HG03280 (cell line): Measurements from ENCODE around the gene MYORG.
"Not testable (repeated sequence)": the region's sequence is repeated elsewhere in the genome, so short reads cannot be mapped to it uniquely, and the experiment has no call there.

Experiments used
- ATAC-seq: cut with Tn5 transposase; IDR thresholded peaks from one replicate; pipeline ENCODE4 v1.9.1; 2021; ENCODE audit warnings: mild to moderate bottlenecking, moderate library complexity; ENCODE audit not compliant: unreplicated experiment

MYORG gene

DNA sequence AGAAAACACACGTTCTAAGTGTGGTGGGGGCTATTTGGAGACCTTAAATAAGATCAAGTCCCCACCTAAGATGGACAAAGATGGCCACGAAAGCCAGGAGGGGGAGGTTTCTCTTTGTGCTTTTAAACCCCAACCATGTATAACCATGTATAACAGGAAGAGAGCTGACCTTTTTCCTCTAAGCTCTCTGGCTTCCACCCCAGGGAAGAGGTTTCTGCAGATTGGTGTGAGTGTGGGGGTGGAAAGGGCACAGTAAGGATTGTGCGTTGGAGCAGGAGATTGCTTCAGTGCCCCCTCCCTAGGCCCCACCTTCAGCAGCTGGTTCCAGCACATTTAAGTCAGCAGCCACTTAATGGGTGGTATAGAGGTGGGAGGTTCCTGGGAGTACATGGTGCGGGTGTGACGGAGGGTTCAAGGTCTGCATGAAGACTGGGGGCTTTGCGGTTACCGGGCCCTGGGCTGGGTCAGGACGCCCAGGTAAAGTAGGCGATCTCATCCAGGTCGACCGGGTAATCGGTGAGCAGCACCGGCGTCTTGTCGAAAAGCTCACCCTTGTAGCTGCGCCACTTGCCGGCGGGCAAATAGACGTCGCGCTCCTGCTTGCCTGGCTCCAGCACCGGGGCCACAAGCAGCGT, 6.2 kb downstream of the MYORG start:
- ATAC-seq, result no peak

DNA sequence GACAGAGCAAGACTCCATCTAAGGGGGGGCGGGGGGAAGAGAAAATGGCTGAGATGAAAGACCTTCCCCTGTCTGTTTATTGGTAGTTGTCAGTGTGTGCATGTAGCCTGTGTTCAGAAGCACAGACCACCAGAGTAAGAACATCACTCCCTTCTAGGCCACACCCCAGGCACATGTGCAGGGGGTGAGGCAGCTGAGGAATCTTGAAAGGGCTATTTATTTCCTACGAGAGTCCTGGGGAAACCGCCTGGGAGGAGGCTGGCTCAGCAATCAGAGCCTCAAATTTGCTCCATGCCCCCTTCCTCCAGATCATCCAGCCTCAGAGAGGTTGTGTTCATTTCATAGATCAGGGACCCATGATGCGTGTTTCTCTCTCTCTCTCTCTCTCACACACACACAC, 7.1 kb downstream of the MYORG start:
- ATAC-seq, result no peak

DNA sequence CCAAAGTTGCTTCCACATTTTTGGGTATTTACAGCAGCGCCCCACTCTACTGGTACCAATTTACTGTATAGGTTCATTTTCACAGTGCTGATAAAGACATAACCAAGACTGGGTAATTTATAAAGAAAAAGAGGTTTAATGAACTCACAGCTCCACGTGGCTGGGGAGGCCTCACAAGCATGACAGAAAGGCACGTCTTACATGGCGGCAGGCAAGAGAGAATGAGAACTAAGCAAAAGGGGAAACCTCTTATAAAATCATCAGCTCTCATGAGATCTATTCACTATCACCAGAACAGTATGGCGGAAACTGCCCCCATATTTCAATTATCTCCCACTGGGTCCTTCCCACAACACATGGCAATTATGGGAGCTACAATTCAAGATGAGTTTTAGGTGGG, 7.9 kb downstream of the MYORG start:
- ATAC-seq, result not testable (repeated sequence)

DNA sequence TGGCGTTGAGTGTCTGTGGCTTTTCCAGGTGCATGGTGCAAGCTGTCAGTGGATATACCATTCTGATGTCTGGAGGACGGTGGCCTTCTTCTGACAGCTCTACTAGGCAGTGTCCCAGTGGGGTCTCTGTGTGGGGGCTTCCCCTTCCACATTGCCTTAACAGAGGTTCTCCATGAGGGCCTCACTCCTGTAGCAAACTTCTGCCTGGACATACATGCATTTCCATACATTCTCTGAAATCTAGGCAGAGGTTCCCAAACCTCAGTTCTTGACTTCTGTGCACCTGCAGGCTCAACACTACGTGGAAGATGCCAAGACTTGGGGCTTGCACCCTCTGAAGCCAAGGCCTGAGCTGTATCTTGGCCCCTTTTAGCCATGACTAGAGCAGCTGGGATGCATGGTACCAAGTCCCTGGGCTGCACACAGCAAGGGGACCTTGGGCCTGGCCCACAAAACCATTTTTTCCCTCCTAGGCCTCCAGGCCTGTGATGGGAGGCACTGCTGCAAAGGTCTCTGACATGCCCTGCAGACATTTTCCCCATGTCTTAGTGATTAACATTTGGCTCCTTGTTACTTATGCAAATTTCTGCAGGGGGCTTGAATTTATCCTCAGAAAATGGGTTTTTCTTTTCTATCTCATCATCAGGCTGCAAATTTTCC, 8.8 kb downstream of the MYORG start:
- not testable (repeated sequence) for ATAC-seq

DNA sequence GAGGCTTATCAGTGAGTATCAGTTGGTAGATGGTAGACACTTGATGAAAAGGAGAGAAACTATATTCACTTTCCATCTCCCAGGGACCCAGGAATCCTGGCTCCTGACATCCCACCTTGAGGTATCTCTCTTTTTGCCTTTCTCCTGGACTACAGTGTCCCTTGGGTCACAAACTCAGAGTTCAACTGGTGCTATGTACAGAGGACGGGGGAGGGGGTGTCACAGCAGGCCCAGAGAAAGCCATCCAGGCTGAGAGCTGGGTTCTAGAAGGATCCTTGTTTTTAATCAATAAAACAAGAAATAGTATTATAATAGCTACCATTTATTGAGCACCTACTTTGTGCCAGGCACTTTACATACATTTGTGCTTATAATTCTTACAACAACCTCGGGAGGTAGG, 10.3 kb downstream of the MYORG start:
- no peak for ATAC-seq

DNA sequence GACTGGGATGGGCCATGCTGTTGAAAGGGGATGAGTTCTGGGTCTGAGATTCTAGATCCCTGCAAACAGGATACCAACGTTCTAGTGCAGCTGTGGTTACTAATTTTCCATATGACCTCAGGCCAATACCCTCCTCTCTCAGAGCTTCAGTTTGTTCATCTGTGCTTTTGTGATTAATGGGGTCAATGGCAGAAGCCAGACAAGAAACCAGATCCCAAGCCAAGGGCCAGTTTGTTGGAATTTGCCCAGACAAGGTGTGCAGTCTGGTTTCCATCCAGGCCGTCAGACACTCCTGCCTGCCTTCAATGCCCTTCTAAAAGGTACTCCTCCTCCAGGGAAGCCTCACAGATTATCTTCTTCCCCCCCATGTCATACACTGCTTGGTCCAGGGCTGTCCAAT, 11.4 kb downstream of the MYORG start:
- ATAC-seq, result no peak

DNA sequence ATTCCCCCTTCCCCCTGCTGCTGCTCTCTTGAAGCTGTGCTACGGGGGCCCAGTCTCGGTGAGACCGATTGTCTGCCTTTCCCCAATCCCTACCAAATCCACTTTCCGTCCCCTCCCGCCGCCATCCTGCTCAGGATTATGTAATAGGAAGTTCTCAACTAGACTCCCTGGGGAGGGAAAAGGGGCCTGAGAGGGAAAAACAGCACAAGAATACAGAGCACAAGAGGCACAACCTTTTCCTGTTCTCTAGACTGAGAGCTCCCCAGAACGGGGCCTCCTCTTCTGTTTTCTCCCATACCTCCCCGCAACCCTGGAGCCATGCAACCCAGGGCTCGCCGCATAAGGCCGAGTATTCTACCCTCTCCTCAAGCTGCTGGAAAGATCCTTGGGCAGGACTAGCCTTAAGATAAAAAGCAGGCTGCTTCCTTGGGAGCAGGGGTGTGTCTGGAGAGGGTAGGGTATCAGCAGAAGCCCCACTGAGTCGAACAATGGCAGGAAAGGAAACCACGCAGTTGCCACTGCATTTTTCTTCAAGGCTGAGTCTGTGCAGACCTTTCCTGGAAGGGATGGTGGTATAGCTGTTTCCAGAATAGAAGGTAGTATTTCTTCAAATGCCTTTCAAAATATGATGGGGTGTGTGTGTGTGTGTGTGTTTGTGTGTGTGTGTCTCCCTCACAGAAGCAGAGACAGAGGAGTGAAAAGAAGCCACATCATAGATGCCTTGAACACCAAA, 12.9 kb downstream of the MYORG start:
- ATAC-seq, result no peak

DNA sequence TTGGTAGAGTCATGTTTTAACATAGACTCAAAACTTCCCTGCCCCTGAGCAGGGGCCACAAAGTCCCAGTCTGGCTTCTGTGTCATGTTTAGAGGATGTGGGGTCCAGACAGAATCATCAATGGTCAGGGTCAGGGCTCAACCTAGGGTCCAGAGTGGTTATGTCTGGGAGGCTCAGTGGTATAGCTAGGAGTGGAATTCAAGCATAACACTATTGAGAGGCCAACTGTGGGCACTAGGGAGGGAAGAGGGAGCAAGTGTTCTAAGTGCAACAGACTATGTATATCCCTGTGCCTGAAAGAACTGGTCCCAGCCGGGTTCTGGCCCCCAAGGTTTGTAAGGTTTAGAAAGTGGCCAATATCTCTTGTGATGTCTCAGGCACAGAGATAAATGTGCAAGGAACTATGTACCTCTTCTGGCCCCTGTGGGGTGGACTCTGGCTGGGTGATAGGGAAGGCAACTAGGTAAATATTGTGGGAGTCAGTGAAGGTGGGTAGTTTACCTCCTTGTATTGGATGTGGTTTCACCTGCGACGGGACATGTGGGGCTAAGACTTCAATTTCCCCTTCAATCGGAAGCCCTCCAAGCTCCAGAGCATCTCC, 14.0 kb downstream of the MYORG start:
- ATAC-seq, result no peak

DNA sequence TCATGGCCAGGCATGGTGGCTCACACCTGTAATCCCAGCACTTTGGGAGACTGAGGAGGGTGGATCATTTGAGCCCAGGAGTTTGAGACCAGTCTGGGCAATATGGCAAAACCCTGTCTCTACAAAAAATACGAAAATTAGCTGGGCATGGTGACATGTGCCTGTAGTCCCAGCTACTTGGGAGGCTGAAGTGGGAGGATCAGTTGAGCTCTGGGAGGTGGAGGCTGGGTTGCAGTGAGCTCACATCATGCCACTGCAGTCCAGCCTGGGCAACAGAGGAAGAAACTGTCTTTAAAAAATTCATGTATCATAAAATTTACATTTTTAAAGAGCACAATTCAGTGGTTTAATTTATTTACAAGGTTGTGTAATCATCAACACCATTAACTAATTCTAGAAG, 23.7 kb downstream of the MYORG start:
- ATAC-seq, result not testable (repeated sequence)

DNA sequence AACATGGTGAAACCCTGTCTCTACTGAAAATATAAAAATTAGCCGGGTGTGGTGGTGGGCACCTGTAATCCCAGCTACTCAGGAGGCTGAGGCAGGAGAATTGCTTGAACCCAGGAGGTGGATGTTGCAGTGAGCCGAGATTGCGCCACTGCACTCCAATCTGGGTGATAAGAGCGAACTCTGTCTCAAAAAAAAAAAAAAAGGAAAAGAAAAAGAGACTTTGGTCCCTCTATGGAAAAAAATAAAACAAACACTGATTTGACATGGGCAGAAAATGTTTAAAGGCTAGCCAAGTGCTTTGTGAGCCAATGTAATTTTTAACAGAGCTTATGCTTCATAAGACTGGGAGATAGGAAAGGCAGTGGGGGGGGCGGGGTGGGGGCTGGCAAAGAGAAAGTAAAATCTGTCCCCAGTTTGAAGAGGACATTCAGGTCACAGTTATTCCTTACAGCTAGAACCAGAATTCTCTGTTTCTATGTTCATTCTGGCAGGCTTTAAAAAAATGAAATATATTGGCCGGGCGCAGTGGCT, 24.5 kb downstream of the MYORG start:
- ATAC-seq, result not testable (repeated sequence)

DNA sequence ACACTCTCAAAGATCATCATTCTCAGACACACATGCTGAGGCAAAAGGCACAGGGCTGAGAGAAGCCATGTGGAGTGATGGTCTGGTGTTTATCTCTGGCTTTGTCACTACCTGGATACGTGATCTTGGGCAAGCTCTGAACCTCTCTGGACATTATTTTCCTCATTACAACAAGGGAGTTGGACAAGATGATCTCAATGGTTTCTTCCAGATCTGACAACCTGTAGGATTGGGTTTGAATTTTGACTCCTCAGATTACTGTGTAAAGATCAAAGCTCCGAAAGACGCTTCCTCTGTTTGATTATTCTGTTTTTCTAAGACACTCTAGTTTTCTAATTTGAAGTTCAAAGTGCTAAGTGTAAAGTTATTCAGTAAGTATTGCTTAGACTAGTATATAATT, 27.4 kb downstream of the MYORG start:
- no peak for ATAC-seq

DNA sequence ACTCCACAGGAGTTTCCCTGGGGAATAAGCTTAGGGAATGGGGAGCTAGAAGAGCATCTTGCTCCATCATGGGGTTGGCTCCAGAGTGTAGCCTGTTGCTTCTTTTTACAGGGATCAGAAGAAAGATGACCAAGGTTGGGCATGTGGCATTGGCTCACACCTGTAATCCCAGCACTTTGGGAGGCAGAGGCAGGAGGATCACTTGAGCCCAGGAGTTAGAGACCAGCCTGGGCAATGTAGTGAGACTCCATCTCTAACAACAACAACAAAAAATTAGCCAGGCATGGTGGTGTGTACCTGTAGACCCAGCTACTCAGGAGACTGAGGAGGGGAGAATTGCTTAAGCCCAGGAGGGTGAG, 28.9 kb downstream of the MYORG start:
- no peak for ATAC-seq

DNA sequence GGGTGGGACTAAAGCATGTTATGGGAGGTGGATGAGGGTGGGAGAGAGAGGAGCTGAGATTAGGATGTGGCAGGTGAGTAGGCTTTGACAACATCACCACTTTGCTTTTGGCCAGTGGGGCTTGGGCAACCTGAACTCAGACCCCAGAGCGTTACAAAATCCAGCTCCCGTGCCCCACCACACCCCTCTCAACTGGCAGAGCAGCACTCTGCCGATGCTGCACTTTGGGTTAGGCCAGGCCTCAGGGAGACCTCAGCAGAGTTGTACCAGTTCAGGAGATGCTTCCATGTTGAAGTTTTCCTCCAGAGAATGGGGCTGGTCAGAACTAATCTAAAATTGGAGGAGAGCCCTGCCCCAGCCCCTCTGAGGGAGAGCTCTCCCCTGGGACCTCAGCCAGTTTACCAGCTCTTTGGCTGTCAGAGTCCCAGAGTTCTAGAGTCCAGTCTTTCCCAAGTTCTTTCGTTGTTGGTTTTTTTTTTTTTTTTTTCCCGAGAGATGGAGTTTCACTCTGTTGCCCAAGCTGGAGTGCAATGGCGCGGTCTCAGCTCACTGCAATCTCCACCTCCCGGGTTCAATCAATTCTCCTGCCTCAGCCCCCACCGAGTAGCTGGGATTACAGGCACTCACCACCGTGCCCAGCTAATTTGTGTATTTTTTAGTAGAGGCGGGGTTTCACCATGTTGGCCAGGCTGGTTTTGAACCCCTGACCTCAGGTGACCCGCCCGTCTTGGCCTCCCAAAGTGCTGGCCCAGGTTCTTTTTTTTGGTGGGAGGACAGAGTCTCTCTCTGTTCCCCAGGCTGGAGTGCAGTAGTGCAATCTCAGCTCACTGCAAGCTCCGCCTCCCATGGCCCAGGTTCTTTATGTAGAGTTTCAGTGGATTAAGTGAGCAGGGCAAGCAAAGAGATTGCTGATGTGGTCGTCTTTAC, 29.6 kb downstream of the MYORG start:
- no peak for ATAC-seq

DNA sequence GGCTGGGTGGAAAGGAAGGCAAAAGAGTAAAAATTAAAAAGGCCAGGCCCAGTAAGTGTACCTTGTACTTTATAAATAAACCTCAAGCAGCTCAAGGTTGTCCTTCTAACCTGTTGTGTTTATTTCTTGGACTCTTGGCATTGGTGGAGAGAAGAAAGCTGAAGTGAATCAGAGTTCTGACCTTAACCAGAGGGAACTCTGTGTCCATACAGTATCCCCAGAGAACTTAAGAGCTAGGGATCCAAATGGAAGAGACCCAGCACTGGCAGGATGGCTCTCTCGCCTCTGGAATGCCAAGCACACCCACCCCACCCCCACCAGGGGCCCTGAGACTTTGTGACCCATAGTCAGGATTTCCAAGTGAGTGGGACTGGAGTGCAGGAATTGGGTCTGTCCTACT, 33.1 kb downstream of the MYORG start:
- ATAC-seq, result no peak

DNA sequence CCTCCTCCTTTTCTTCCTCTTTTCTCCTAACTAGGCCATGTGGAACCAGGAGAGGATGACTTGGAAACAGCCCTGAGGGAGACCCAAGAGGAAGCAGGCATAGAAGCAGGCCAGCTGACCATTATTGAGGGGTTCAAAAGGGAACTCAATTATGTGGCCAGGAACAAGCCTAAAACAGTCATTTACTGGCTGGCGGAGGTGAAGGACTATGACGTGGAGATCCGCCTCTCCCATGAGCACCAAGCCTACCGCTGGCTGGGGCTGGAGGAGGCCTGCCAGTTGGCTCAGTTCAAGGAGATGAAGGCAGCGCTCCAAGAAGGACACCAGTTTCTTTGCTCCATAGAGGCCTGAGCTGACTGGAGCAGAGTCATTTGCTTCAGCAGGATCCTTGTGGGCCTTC, 33.6 kb downstream of the MYORG start:
- no peak for ATAC-seq

DNA sequence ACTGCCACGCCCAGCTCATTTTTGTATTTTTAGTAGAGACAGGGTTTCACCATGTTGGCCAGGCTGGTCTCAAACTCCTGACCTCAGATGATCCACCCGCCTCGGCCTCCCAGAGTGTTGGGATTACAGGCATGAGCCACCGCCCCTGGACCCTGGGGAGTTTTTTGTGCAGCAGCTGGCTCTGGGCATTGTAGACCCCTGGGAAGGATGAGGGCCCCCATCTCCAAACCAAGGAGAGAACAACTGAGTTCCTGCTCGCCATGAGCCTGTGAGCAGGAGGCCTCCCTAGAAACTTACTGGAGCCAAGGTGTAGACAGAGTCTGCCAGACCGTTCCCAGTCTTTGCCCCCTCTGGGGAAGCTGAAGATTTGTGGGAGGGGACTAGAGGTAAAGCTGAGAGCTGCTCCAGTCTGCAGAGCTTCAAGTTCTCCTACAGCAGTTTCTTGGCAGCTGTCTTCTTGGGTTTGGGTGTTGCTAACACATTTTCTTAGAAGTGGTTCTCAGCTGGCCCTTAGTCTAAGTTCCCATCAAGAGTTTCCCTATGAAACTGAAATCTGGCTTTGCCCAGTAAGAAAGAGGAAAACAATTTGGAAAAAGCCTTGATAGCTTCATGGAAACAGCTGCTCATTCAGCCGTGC, 34.9 kb downstream of the MYORG start:
- ATAC-seq, result no peak

DNA sequence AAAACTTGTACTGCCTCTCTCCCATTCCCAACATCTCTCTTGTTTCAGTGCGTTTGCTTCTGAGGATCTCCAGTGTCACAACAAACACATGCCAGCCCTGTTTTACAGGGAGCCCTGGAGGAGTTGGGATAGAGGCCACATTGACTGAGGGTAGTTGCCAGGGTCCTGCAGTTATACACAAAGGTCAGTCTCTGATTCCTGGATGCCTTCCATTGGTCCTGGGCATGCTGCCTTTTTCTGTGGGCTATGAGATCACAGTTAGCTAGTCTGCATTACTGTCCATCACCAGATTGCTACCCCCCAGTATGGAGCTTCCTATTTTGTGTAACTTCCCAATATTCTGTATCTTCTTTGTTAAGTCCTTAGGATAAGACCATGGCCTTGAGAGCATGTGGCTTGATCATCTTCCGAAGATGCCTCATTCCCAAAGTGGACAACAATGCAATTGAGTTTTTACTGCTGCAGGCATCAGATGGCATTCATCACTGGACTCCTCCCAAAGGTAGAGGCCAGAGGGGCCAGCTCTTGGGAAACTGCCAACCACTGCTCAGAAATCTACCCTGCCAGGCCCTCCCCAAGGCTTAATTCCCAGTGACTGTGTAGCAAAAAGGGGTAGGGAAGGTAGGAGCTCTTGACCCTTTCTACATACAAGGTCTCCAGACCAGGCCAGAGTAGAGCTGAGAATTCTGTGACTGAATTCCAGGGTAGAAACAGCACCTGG, 37.9 kb downstream of the MYORG start:
- no peak for ATAC-seq

DNA sequence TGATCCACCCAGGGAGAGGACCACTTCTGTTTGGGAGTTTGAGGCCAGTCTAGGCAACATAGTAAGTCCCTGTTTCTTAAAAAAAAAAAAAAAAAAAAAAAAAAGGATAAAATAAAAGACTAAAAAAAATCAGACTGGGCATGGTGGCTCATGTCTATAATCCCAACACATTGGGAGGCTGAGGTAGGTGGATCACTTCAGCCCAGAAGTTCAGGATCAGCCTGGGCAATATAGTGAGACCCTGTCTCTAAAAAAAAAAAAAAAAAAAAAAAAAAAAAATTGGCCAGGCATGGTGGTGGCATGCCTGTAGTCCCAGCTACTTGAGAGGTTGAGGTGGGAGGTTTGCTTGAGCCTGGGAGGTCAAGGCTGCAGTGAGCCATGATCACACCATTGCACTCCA, 38.6 kb downstream of the MYORG start:
- not testable (repeated sequence) for ATAC-seq

DNA sequence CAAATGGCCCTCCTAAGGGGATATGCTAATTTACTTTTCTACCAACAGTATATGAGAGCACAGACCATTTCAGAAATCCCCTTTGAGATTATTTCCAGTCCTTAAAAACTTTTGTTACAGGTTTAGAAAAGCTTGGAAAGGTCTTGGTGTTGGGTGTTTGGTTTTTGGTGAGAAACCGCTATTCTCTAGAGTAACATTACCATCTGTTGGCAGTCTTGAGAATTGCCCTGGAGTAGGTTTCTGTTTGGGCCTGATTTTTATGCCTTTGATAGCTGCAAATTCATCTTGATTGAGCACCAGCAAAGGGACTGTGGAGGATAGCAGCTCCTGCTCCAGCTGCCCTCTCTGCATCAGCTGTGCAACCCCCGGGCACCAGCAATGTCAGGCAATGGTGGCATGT, 39.3 kb downstream of the MYORG start:
- ATAC-seq, result no peak

DNA sequence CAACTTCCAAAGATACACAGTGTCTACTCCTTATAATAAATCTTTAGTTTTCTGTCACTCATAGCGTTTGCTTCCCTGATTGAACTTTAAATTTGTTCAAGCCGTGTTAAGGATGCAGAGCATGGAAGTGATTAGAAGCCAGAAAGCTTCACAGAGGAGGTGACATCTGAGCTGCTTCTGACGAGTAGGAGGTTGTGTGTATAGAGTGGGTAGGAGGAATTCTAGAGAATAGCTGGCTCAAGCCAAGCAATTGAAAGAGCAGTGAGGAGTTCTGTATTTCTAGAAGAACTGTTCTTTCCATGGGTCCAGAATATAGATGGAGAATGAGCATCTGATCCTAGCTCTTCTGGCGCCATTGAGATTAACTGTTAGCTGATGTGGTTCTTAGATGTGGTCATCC, 41.3 kb downstream of the MYORG start:
- ATAC-seq, result no peak
